HEK293 (cell line): ENCODE measurements around the gene RPS27A.

Experiments
- PBX3 ChIP-seq: sonication (generic); formaldehyde crosslinking; IDR thresholded peaks from 2 replicates; pipeline ENCODE4 v1.8.1; 2022; ENCODE audit warnings: mild to moderate bottlenecking, moderate library complexity, missing genetic modification reagents
- SALL2 ChIP-seq: fragments of 450-650 bp; formaldehyde crosslinking; IDR thresholded peaks from 2 replicates; pipeline ENCODE4 v1.5.0; 2017; ENCODE audit warnings: missing biosample characterization, mild to moderate bottlenecking, missing genetic modification characterization, borderline replicate concordance
- TSHZ1 ChIP-seq: fragments of 450-650 bp; formaldehyde crosslinking; IDR thresholded peaks from 2 replicates; pipeline ENCODE4 v1.5.1; 2016; ENCODE audit warnings: missing biosample characterization, missing genetic modification characterization, borderline replicate concordance
- ZFP41 ChIP-seq: fragments of 450-650 bp; formaldehyde crosslinking; IDR thresholded peaks from 2 replicates; pipeline ENCODE4 v1.5.1; 2016; ENCODE audit warnings: missing biosample characterization, missing genetic modification characterization, borderline replicate concordance
- ZNF426 ChIP-seq: fragments of 450-650 bp; formaldehyde crosslinking; IDR thresholded peaks from 2 replicates; pipeline ENCODE4 v1.5.1; 2017; ENCODE audit warnings: missing biosample characterization, missing genetic modification characterization, mild to moderate bottlenecking, inconsistent platforms, moderate library complexity
- ZNF549 ChIP-seq: fragments of 450-650 bp; IDR thresholded peaks from 2 replicates; pipeline ENCODE4 v1.5.1; 2018; ENCODE audit warnings: missing biosample characterization, missing genetic modification characterization, mild to moderate bottlenecking, inconsistent platforms, moderate library complexity
- ZNF558 ChIP-seq: fragments of 450-650 bp; formaldehyde crosslinking; IDR thresholded peaks from 2 replicates; pipeline ENCODE4 v1.5.1; 2016; ENCODE audit warnings: missing biosample characterization, missing genetic modification characterization
- ZNF792 ChIP-seq: fragments of 450-650 bp; formaldehyde crosslinking; IDR thresholded peaks from 2 replicates; pipeline ENCODE4 v1.5.1; 2016; ENCODE audit warnings: missing biosample characterization, missing genetic modification characterization
- TF ChIP-seq, protein P1 (sequence below): fragments of 450-650 bp; formaldehyde crosslinking; IDR thresholded peaks from 2 replicates; pipeline ENCODE4 v1.5.1; 2016; ENCODE audit warnings: missing biosample characterization, missing genetic modification characterization
- TF ChIP-seq, protein P2 (sequence below): fragments of 450-650 bp; formaldehyde crosslinking; IDR thresholded peaks from 2 replicates; pipeline ENCODE4 v1.5.1; 2017; ENCODE audit warnings: missing biosample characterization, missing genetic modification characterization

GRCh38 chr2:55268907-55269644, 36.6 kb downstream of the RPS27A start, which contains the start of gene MTIF2:
- TF ChIP-seq ZNF792 (tag by site-specific recombination) (no peak), ZNF549 (tag by site-specific recombination) (no peak), ZFP41 (no peak), SALL2 (tag by site-specific recombination) (no peak), ZNF426 (tag by site-specific recombination) (no peak), TSHZ1 (tag by site-specific recombination) (no peak), PBX3 (CRISPR knock-in tag) (no peak), ZNF558 (0 out of 2 replicates have a peak, but pooled peaks have one; percentile 11)
- TF ChIP-seq, protein P1, sequence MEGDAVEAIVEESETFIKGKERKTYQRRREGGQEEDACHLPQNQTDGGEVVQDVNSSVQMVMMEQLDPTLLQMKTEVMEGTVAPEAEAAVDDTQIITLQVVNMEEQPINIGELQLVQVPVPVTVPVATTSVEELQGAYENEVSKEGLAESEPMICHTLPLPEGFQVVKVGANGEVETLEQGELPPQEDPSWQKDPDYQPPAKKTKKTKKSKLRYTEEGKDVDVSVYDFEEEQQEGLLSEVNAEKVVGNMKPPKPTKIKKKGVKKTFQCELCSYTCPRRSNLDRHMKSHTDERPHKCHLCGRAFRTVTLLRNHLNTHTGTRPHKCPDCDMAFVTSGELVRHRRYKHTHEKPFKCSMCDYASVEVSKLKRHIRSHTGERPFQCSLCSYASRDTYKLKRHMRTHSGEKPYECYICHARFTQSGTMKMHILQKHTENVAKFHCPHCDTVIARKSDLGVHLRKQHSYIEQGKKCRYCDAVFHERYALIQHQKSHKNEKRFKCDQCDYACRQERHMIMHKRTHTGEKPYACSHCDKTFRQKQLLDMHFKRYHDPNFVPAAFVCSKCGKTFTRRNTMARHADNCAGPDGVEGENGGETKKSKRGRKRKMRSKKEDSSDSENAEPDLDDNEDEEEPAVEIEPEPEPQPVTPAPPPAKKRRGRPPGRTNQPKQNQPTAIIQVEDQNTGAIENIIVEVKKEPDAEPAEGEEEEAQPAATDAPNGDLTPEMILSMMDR (tag by site-specific recombination): peak; percentile 95
- TF ChIP-seq, protein P2, sequence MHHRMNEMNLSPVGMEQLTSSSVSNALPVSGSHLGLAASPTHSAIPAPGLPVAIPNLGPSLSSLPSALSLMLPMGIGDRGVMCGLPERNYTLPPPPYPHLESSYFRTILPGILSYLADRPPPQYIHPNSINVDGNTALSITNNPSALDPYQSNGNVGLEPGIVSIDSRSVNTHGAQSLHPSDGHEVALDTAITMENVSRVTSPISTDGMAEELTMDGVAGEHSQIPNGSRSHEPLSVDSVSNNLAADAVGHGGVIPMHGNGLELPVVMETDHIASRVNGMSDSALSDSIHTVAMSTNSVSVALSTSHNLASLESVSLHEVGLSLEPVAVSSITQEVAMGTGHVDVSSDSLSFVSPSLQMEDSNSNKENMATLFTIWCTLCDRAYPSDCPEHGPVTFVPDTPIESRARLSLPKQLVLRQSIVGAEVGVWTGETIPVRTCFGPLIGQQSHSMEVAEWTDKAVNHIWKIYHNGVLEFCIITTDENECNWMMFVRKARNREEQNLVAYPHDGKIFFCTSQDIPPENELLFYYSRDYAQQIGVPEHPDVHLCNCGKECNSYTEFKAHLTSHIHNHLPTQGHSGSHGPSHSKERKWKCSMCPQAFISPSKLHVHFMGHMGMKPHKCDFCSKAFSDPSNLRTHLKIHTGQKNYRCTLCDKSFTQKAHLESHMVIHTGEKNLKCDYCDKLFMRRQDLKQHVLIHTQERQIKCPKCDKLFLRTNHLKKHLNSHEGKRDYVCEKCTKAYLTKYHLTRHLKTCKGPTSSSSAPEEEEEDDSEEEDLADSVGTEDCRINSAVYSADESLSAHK: 0 out of 2 replicates have a peak, but pooled peaks have one; percentile 30
